CD4-positive, alpha-beta T cell (primary cell): Measurements from ENCODE around the gene SLC36A3. TPM values are rescaled to one million over a fixed set of nuclear protein-coding genes. Genes with fewer than 3 reads are reported as not detected.

Experiments
- ATAC-seq: fragments of 200-7000 bp; cut with Tn5 transposase; one replicate; pipeline ENCODE4 v1.10.0; 2022; ENCODE audit warnings: mild to moderate bottlenecking; ENCODE audit not compliant: poor library complexity
- CTCF ChIA-PET: fragments of 350-600 bp; sonication (Branson Sonifier 250); formaldehyde crosslinking; loops from one replicate; lab custom pipeline; 2021; ENCODE audit warnings: antibody characterized with exemption, inconsistent platforms; lab: Charles Lee
- POLR2A ChIA-PET: fragments of 350-600 bp; sonication (Branson Sonifier 250); formaldehyde crosslinking; loops from one replicate; lab custom pipeline; 2021; ENCODE audit warnings: antibody characterized with exemption, inconsistent platforms; lab: Charles Lee
- DNase-seq, 14 experiments: peaks; one replicate each; pipeline ENCODE4 v3.0.0-alpha.2; 2013 to 2020; ENCODE audit warnings: mixed read lengths in 2 of 14
- H3K27ac ChIP-seq, 2 donors: one replicate each; pipeline versions ENCODE4 v1.5.1 to v1.7.0; 2013; ENCODE audit warnings: low read length in 2 of 2, low read depth in 1 of 2, mild to moderate bottlenecking in 1 of 2
- H3K27me3 ChIP-seq, 2 experiments: 1 replicate in 1 of 2; 2 replicates in 1 of 2; pipeline versions ENCODE4 v1.6.1 to v1.7.0; 2013; ENCODE audit warnings: low read length in 2 of 2, control low read depth in 1 of 2, mild to moderate bottlenecking in 1 of 2, moderate library complexity in 1 of 2; ENCODE audit not compliant: insufficient read depth in 2 of 2, control insufficient read depth in 1 of 2
- H3K36me3 ChIP-seq: one replicate; pipeline ENCODE4 v1.6.1; 2013; ENCODE audit warnings: low read length, control low read depth; ENCODE audit not compliant: insufficient read depth
- H3K4me1 ChIP-seq: one replicate; pipeline ENCODE4 v1.6.1; 2013; ENCODE audit warnings: low read length, control low read depth; ENCODE audit not compliant: insufficient read depth
- H3K4me3 ChIP-seq: one replicate; pipeline ENCODE4 v1.5.1; 2013; ENCODE audit warnings: mild to moderate bottlenecking, low read length, moderate library complexity
- H3K9me3 ChIP-seq, 2 experiments: 1 replicate in 1 of 2; 2 replicates in 1 of 2; pipeline versions ENCODE4 v1.6.1 to v1.7.0; 2013; ENCODE audit warnings: low read length in 2 of 2, mild to moderate bottlenecking in 2 of 2, control low read depth in 1 of 2, moderate library complexity in 1 of 2; ENCODE audit not compliant: control insufficient read depth in 1 of 2, insufficient read depth in 1 of 2
- H3K27ac Mint-ChIP-seq: one replicate; pipeline ENCODE4 v1.8.0; 2020; ENCODE audit warnings: mixed read lengths
- H3K27me3 Mint-ChIP-seq: one replicate; pipeline ENCODE4 v1.8.0; 2021; ENCODE audit warnings: mixed read lengths
- H3K36me3 Mint-ChIP-seq: one replicate; pipeline ENCODE4 v1.8.0; 2021; ENCODE audit warnings: low read depth, mixed read lengths
- H3K4me1 Mint-ChIP-seq: one replicate; pipeline ENCODE4 v1.8.0; 2021; ENCODE audit warnings: low read depth, mixed read lengths
- H3K4me3 Mint-ChIP-seq: one replicate; pipeline ENCODE4 v1.8.0; 2020; ENCODE audit warnings: mild to moderate bottlenecking, mixed read lengths
- H3K9me3 Mint-ChIP-seq: one replicate; pipeline ENCODE4 v1.8.0; 2020; ENCODE audit warnings: mixed read lengths
- intact Hi-C, 2 experiments: fragments of 100-400 bp; cut with DNase I in 1 of 2; cut with micrococcal nuclease in 1 of 2; formaldehyde crosslinking; loops; one replicate each; pipeline versions ENCODE4 v1.15.1 to v1.9.0; 2023 to 2025; cut with DNase I, micrococcal nuclease
- total RNA-seq, 174 experiments: library from RNA in 2 of 174; stranded (reverse) in 2 of 174; gene quantifications; one replicate each; pipeline ENCODE4 v1.2.3 and lab custom pipeline; 2021 to 2026
- TF ChIP-seq, protein P1 (sequence below): fragments of 200-600 bp; IDR thresholded peaks from one replicate; pipeline ENCODE4 v1.8.0; 2022; ENCODE audit warnings: antibody characterized with exemption, mild to moderate bottlenecking

SLC36A3 gene
- total RNA-seq, 2 experiments from 2014 or later, result not detected

DNA sequence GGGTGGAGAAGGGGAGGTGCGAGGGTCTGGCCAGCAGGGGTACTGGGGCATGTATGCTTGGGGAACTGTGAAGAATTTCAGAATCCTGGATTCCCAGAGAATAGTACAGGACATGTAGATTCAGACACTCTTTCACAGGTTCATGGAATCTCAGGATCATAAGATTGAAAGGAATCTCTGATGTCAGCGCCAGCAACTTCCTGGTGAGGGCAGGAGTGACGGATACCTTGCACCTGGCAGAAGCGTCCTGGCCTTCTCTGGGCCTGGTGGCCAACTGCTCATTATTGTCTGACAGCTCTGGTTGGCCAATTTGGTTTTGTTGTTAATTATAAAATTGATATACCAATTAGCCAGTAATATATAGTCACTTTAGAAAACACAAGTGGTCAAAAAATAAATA is 43.6 kb downstream of the SLC36A3 start:
- Mint-ChIP-seq H3K27me3 (no peaks in the 10 kb centered on the region), H3K4me3 (no peak overlapping the region), H3K4me1 (peaks cover 17% of the 10 kb centered on the region), H3K27ac (no peak overlapping the region), H3K9me3 (no peaks in the 10 kb centered on the region), H3K36me3 (peaks cover 29% of the 10 kb centered on the region)
- Histone ChIP-seq H3K9me3 (no peaks in the 10 kb centered on the region), H3K4me3 (no peak overlapping the region), H3K27ac (no peak overlapping the region), H3K36me3 (peaks cover 4% of the 10 kb centered on the region), H3K4me1 (peaks cover 5% of the 10 kb centered on the region), H3K27me3 (no peaks in the 10 kb centered on the region)
- intact Hi-C loops, result loop anchor here in 1 of 2 experiments (5.0 to 10.0 kb wide), 3 partner anchors 475 to 1705 kb away; partner anchors contain the start of gene CSNK1A1
- ATAC-seq (no peak), DNase-seq (no peak)
- CTCF ChIA-PET, result no interaction called here
- TF ChIP-seq, protein P1, sequence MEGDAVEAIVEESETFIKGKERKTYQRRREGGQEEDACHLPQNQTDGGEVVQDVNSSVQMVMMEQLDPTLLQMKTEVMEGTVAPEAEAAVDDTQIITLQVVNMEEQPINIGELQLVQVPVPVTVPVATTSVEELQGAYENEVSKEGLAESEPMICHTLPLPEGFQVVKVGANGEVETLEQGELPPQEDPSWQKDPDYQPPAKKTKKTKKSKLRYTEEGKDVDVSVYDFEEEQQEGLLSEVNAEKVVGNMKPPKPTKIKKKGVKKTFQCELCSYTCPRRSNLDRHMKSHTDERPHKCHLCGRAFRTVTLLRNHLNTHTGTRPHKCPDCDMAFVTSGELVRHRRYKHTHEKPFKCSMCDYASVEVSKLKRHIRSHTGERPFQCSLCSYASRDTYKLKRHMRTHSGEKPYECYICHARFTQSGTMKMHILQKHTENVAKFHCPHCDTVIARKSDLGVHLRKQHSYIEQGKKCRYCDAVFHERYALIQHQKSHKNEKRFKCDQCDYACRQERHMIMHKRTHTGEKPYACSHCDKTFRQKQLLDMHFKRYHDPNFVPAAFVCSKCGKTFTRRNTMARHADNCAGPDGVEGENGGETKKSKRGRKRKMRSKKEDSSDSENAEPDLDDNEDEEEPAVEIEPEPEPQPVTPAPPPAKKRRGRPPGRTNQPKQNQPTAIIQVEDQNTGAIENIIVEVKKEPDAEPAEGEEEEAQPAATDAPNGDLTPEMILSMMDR, result no peak
- POLR2A ChIA-PET, result no interaction called here

DNA sequence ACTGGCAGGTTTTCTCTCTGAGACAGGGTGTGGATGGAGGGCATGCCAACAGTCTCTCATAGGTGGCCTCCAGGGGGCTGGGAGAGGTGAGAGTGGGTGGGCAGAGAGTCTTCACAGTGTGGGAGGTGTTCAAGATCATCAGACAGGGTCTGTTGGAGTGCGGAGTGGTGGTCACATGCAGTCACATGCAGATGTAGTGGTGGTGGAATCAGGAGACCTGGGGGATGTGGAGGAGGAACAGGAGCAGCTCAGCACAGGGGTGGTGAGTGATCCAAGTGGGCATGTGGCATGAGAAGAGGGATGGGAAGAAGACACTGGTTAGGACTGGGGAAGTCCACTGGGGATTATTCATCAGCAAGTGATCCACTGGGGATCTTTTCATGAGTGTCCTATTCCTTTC is 44.8 kb downstream of the SLC36A3 start:
- Mint-ChIP-seq H3K27me3 (no peaks in the 10 kb centered on the region), H3K4me3 (no peak overlapping the region), H3K4me1 (peaks cover 25% of the 10 kb centered on the region), H3K9me3 (no peaks in the 10 kb centered on the region), H3K36me3 (peaks cover 18% of the 10 kb centered on the region), H3K27ac (no peak overlapping the region)
- no peak overlapping the region for H3K4me3 ChIP-seq
- peak in 2 of 14 experiments; percentile 34 to 55 for DNase-seq
- peaks cover 11% of the 10 kb centered on the region for H3K4me1 ChIP-seq
- CTCF ChIA-PET, result no interaction called here
- H3K27ac ChIP-seq, result no peak overlapping the region
- POLR2A ChIA-PET, result no interaction called here
- H3K27me3 ChIP-seq, result no peaks in the 10 kb centered on the region
- H3K36me3 ChIP-seq, result peaks cover 4% of the 10 kb centered on the region
- intact Hi-C loops, result loop anchor here in 1 of 2 experiments (5.0 to 10.0 kb wide), 3 partner anchors 474 to 1704 kb away; partner anchors contain the start of gene CSNK1A1
- no peaks in the 10 kb centered on the region for H3K9me3 ChIP-seq
- ATAC-seq, result no peak
- TF ChIP-seq, protein P1, result no peak

DNA sequence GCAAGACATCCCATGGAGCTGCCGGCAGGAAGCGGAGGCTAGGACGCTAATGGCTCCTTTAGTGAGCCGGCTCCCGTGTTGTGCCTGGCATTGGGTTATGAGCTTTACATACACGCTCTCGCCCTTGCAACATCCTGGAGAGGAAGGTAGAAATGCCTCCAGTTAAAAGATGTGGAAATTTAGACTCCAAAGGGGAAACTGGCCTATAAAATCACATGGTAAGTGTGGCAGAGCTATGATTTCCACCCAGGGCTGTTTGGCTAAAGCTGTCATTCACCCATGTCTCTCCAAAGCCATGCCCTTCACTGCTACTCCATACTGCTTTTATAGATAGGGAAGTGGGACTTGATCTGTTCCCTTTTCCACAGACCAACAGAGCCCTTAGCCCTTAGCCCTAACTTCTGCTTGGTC is 45.4 kb downstream of the SLC36A3 start:
- peaks cover 17% of the 10 kb centered on the region for H3K4me1 ChIP-seq
- Mint-ChIP-seq H3K9me3 (no peaks in the 10 kb centered on the region), H3K27me3 (no peaks in the 10 kb centered on the region), H3K4me3 (no peak overlapping the region), H3K4me1 (peaks cover 31% of the 10 kb centered on the region), H3K27ac (no peak overlapping the region), H3K36me3 (peaks cover 12% of the 10 kb centered on the region)
- intact Hi-C loops, result loop anchor here in 1 of 2 experiments (5.0 to 10.0 kb wide), 3 partner anchors 473 to 1703 kb away; partner anchors contain the start of gene CSNK1A1
- peak in 2 of 14 experiments; percentile 32 to 47 for DNase-seq
- no peak for ATAC-seq
- ChIA-PET POLR2A (no interaction called here), CTCF (no interaction called here)
- H3K4me3 ChIP-seq, result no peak overlapping the region
- TF ChIP-seq, protein P1, result no peak
- H3K36me3 ChIP-seq, result peaks cover 4% of the 10 kb centered on the region
- H3K27me3 ChIP-seq, result no peaks in the 10 kb centered on the region
- no peaks in the 10 kb centered on the region for H3K9me3 ChIP-seq
- H3K27ac ChIP-seq, result no peak overlapping the region
